ENCODE results near the gene GPSM1. TPM values are rescaled to one million over a fixed set of nuclear protein-coding genes. Genes with fewer than 3 reads are reported as not detected.

The GPSM1 gene
- total RNA-seq, 1 donor: 39.1 TPM

- DNase-seq (ENCODE audit: insufficient read length, low spot score, missing footprints): no peak
- Histone ChIP-seq H3K27me3 (ENCODE audit: insufficient read depth, low read length) (no peaks in the 10 kb centered on the region), H3K4me3 (ENCODE audit: insufficient read depth, low read length) (no peak overlapping the region), H4K20me1 (ENCODE audit: insufficient read depth, low read length) (no peaks in the 10 kb centered on the region), H3K79me2 (ENCODE audit: insufficient read depth, low read length) (no peaks in the 10 kb centered on the region), H2AFZ (ENCODE audit: low read length) (no peak overlapping the region), H3K4me1 (ENCODE audit: insufficient read depth, low read length) (no peaks in the 10 kb centered on the region), H3K36me3 (ENCODE audit: insufficient read depth, low read length) (no peaks in the 10 kb centered on the region), H3K9me3 (ENCODE audit: low read depth, low read length) (no peaks in the 10 kb centered on the region), H3K27ac (ENCODE audit: low read depth, low read length) (no peak overlapping the region), H3K4me2 (ENCODE audit: insufficient read depth, low read length) (no peak overlapping the region)
- TF ChIP-seq, protein P1, sequence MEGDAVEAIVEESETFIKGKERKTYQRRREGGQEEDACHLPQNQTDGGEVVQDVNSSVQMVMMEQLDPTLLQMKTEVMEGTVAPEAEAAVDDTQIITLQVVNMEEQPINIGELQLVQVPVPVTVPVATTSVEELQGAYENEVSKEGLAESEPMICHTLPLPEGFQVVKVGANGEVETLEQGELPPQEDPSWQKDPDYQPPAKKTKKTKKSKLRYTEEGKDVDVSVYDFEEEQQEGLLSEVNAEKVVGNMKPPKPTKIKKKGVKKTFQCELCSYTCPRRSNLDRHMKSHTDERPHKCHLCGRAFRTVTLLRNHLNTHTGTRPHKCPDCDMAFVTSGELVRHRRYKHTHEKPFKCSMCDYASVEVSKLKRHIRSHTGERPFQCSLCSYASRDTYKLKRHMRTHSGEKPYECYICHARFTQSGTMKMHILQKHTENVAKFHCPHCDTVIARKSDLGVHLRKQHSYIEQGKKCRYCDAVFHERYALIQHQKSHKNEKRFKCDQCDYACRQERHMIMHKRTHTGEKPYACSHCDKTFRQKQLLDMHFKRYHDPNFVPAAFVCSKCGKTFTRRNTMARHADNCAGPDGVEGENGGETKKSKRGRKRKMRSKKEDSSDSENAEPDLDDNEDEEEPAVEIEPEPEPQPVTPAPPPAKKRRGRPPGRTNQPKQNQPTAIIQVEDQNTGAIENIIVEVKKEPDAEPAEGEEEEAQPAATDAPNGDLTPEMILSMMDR (IDR thresholded peaks at IDR 0.05; ENCODE audit: extremely low read depth, low read depth, low read length): no peak
These were observed 21.5 kb upstream of the GPSM1 start for GRCh38 chr9:136305804-136306203.

- H2AFZ ChIP-seq (ENCODE audit: low read length): no peak overlapping the region
- TF ChIP-seq, protein P1 (IDR thresholded peaks at IDR 0.05; ENCODE audit: extremely low read depth, low read depth, low read length): no peak
These were observed 20.8 kb upstream of the GPSM1 start for GRCh38 chr9:136306211-136307208.

DNA sequence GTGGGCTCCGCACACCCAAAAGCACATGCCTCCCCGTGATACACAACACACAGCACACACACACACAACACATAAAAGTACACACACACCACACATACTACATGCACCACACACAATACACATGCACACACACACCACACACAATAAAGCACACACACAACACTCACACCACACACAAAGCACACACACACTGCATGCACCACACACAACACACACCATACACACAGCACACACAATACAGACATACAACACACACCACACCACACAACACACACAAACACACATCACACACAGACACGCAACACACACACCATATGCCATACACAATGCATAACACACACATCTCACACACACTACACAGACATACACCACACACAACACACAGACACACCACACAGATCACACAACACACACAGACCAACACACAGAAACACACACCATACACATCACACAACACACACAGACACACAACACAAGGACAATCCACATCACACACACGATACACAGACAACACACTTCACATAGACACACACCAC is 20.1 kb upstream of the GPSM1 start:
- Histone ChIP-seq H3K4me1 (ENCODE audit: insufficient read depth, low read length) (no peaks in the 10 kb centered on the region), H3K79me2 (ENCODE audit: insufficient read depth, low read length) (no peaks in the 10 kb centered on the region), H3K4me3 (ENCODE audit: insufficient read depth, low read length) (no peak overlapping the region), H4K20me1 (ENCODE audit: insufficient read depth, low read length) (no peaks in the 10 kb centered on the region), H3K9me3 (ENCODE audit: low read depth, low read length) (no peaks in the 10 kb centered on the region), H3K27me3 (ENCODE audit: insufficient read depth, low read length) (no peaks in the 10 kb centered on the region), H2AFZ (ENCODE audit: low read length) (no peak overlapping the region), H3K36me3 (ENCODE audit: insufficient read depth, low read length) (no peaks in the 10 kb centered on the region), H3K4me2 (ENCODE audit: insufficient read depth, low read length) (no peak overlapping the region), H3K27ac (ENCODE audit: low read depth, low read length) (no peak overlapping the region)
- DNase-seq (ENCODE audit: insufficient read length, low spot score, missing footprints): no peak
- TF ChIP-seq, protein P1 (IDR thresholded peaks at IDR 0.05; ENCODE audit: extremely low read depth, low read depth, low read length): no peak

More at GRCh38 chr9:136306211-136307208, 20.8 kb upstream of the GPSM1 start:
- H3K27me3 ChIP-seq (ENCODE audit: insufficient read depth, low read length): no peaks in the 10 kb centered on the region
- no peaks in the 10 kb centered on the region for H3K36me3 ChIP-seq (ENCODE audit: insufficient read depth, low read length)
- no peaks in the 10 kb centered on the region for H3K4me1 ChIP-seq (ENCODE audit: insufficient read depth, low read length)
- no peak overlapping the region for H3K27ac ChIP-seq (ENCODE audit: low read depth, low read length)
- H3K79me2 ChIP-seq (ENCODE audit: insufficient read depth, low read length): no peaks in the 10 kb centered on the region
- no peak overlapping the region for H3K4me3 ChIP-seq (ENCODE audit: insufficient read depth, low read length)
- H4K20me1 ChIP-seq (ENCODE audit: insufficient read depth, low read length): no peaks in the 10 kb centered on the region
- DNase-seq (ENCODE audit: insufficient read length, low spot score, missing footprints): no peak
- H3K4me2 ChIP-seq (ENCODE audit: insufficient read depth, low read length): no peak overlapping the region
- H3K9me3 ChIP-seq (ENCODE audit: low read depth, low read length): no peaks in the 10 kb centered on the region
